Retinal pigment epithelial cell (primary cell): ENCODE results near the gene FRMD4B.
A peak's percentile ranks its signal among the peaks of the same experiment; 100 is the strongest.

Experiments used
- DNase-seq: peaks from one replicate; pipeline ENCODE4 v3.0.0-alpha.2; 2010; ENCODE audit warnings: low read depth
- H3K4me3 ChIP-seq: 2 replicates; pipeline ENCODE4 v1.5.1; 2011; ENCODE audit warnings: mild to moderate bottlenecking, low read length, control low read depth, moderate library complexity
- CTCF ChIP-seq: conservative IDR thresholded peaks from 2 replicates; pipeline ENCODE4 v1.5.1; 2011; ENCODE audit warnings: low read depth, low read length, control low read depth, inconsistent platforms

The FRMD4B gene

GRCh38 chr3:69300296-69300695 lies 85.6 kb downstream of the FRMD4B start:
- H3K4me3 ChIP-seq: no peak overlapping the region
- DNase-seq: no peak
- TF ChIP-seq CTCF: no peak

GRCh38 chr3:69299344-69299743 lies 86.5 kb downstream of the FRMD4B start:
- H3K4me3 ChIP-seq: no peak overlapping the region
- no peak for DNase-seq
- TF ChIP-seq CTCF: peak; percentile 25

- TF ChIP-seq CTCF: no peak
- no peak overlapping the region for H3K4me3 ChIP-seq
- no peak for DNase-seq
Observed at GRCh38 chr3:69297501-69297900, 88.4 kb downstream of the FRMD4B start.

GRCh38 chr3:69296995-69297394 lies 88.9 kb downstream of the FRMD4B start:
- H3K4me3 ChIP-seq: no peak overlapping the region
- no peak for TF ChIP-seq CTCF
- no peak for DNase-seq

- DNase-seq: no peak
- no peak for TF ChIP-seq CTCF
- no peak overlapping the region for H3K4me3 ChIP-seq
Observed at GRCh38 chr3:69294014-69294766, 91.7 kb downstream of the FRMD4B start.

GRCh38 chr3:69292959-69293574 lies 92.8 kb downstream of the FRMD4B start:
- H3K4me3 ChIP-seq: no peak overlapping the region
- no peak for DNase-seq
- no peak for TF ChIP-seq CTCF

GRCh38 chr3:69292185-69292584 lies 93.7 kb downstream of the FRMD4B start:
- H3K4me3 ChIP-seq: no peak overlapping the region
- TF ChIP-seq CTCF: no peak
- no peak for DNase-seq
